Fibroblast of skin of right biceps (primary cell): ENCODE results near the gene CNPY3.
"Not testable (repeated sequence)": the region's sequence is repeated elsewhere in the genome, so short reads cannot be mapped to it uniquely, and the experiment has no call there.

Experiments used
- DNase-seq: peaks from one replicate; pipeline ENCODE4 v3.0.0-alpha.2; 2013

Gene CNPY3

DNA sequence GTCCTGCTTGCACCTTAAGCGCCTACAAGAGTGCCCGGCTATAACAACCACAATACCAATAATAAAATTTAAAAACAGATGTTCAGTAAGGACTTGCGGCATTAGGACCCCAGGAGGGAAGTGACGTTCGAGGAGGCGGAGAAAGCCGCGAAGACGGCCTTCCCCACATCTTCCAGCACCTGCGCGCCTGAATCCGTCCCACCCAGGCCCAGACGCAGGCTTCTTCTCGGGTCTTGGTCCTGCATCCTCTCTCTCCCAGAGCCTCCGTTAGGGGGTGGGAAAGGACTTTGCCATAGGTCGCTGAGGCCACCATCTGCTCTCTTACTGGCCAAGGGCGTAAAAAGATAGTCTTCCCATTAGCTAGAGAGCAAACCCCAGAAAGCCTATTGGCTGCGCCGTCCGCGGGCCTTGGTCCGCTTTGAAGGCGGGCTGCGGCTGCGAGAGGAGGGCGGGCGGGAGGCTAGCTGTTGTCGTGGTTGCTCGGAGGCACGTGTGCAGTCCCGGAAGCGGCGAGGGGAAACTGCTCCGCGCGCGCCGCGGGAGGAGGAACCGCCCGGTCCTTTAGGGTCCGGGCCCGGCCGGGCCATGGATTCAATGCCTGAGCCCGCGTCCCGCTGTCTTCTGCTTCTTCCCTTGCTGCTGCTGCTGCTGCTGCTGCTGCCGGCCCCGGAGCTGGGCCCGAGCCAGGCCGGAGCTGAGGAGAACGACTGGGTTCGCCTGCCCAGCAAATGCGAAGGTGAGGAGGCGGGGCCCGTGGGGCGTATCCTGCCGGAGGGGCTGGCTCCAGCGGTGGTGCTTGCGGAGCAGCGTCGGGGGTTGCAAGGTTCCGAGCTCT, at the start of gene CNPY3:
CNPY3 (plus strand) TSS at position 495 of the 835 bp plus-strand sequence; CDS start at position 586, 91 bp downstream.
- peak; percentile 99 for DNase-seq

DNA sequence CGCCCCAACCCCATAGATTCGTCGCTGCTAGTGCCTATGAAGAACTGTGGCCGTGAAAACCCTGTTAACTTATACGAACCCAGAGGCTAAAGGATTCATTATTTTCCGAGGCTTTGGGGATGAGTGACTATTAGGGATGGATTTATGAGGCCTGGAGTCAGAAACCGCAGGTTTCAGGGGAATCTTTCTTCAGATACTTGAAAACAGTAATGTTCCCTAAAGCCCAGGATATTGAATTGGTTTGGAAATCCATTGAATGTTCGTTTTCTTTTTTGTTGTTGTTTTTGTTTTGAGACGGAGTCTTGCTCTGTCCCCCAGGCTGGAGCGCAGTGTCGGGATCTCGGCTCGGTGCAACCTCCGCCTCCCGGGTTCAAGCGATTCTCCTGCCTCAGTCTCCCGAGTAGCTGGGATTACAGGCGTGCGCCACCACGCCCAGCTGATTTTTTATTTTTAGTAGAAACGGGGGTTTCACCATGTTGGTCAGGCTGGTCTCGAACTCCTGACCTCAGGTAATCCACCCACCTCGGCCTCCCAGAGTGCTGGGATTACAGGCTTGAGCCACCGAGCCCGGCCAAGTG, 49.0 kb upstream of the CNPY3 start:
- DNase-seq, result not testable (repeated sequence)

- DNase-seq, result not testable (repeated sequence)
Observed at GRCh38 chr6:42880871-42881270, 48.4 kb upstream of the CNPY3 start.

DNA sequence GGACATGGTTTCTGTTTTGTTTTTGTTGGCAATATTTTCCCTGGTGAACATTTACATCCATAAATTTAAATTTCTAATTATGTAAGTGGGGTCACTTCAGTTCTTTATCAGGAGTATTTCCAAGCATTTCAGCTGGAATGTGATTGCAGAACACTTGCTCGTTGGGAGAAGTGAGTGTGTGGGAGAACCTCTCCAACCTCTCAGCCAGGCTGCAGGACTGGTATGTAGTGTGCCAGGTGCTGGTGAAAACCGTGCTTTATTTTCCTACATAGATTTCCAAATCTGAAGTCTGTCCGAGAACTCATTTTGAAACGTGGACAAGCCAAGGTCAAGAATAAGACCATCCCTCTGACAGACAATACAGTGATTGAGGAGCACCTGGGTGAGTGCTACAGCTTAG, 43.6 kb upstream of the CNPY3 start:
- DNase-seq, result no peak

DNA sequence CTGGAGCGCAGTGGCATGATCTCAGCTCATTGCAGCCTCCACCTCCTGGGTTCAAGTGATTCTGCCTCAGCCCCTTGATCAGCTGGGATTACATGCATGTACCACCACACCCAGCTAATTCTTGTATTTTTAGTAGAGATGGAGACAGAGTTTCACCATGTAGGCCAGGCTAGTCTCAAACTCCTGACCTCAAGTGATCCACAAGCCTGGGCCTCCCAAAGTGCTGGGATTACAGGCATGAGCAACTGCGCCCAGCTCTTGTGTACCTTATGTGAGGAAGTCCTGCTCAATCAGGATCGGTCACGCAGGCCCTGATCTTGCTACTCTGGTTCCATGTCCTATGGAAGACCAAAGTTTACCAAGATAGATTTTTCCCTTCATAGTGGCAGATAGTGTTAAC, 41.1 kb upstream of the CNPY3 start:
- DNase-seq, result not testable (repeated sequence)

- DNase-seq, result no peak
Observed at GRCh38 chr6:42889815-42890214, 39.5 kb upstream of the CNPY3 start.

DNA sequence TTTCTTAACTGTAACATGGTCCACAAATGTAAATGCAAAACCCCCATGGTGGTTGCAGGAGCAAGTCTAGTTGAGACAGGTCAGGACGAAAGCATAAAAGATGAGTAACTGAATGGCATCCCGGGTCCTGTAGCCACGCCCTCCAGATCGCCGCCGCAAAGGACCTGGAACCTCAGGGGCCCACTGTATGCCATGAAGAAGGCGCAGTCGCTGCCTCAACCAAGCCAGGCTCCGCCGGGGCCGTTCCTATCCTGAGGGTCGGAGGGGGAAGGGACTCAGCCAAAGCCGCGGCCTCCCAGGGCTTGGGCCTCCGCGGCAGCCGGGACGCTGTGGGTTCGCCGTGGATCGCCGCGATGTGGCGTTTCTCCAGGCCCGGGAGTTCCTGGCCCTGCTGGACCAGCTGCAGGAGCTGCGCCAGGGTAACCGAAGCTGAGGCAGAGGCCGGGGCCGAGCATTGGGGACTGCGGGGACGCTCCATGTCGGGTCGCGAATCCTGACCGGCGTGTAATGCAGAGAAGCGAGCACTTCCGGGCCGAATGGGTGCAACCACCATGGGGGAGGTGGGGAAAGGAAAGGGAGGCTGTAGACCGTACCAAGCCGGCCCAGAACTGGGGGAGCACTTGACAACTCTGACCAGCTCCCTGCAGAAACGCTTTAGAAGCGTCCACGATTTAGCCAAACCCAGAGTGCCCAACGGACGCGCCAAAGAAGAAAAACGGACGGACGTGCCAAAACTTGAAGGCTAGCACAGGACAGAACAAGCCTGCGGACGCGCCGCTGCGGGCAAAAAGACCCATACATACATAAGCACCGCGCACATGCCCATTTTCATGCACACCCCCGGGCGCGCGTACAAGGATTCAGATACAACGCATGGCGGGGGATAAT, 38.7 kb upstream of the CNPY3 start:
- DNase-seq, result peak; percentile 98

- DNase-seq, result no peak
Observed at GRCh38 chr6:42891199-42891722, 38.0 kb upstream of the CNPY3 start.

GRCh38 chr6:42894041-42894828, 35.0 kb upstream of the CNPY3 start:
- not testable (repeated sequence) for DNase-seq

- no peak for DNase-seq
Observed at GRCh38 chr6:42896178-42896719, 33.0 kb upstream of the CNPY3 start.

GRCh38 chr6:42898891-42899361, 30.4 kb upstream of the CNPY3 start:
- DNase-seq, result peak; percentile 65

DNA sequence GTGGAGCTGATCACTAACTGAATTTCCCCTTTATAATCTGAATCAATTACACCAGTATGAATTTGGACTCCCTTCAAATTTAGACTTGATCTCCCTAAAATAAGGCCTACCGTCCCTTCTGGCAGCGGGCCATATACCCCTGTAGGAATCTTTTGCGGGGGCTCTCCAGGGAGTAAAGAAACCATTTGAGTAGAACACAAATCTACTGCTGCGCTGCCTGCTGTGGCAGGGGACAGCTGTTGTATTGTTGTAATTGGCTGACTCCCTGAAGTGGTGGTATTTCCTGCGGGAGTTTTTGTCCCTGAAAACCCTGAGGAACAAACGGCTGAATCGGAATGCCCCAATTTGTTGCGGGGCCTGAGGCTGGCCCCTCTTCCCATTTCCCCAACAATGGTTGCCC, 29.4 kb upstream of the CNPY3 start:
- no peak for DNase-seq

- peak; percentile 80 for DNase-seq
Observed at GRCh38 chr6:42901538-42901957, 27.7 kb upstream of the CNPY3 start.

- not testable (repeated sequence) for DNase-seq
Observed at GRCh38 chr6:42902429-42903263, 26.6 kb upstream of the CNPY3 start.

- no peak for DNase-seq
Observed at GRCh38 chr6:42904467-42904866, 24.8 kb upstream of the CNPY3 start.

- no peak for DNase-seq
Observed at GRCh38 chr6:42907336-42907735, 21.9 kb upstream of the CNPY3 start.

DNA sequence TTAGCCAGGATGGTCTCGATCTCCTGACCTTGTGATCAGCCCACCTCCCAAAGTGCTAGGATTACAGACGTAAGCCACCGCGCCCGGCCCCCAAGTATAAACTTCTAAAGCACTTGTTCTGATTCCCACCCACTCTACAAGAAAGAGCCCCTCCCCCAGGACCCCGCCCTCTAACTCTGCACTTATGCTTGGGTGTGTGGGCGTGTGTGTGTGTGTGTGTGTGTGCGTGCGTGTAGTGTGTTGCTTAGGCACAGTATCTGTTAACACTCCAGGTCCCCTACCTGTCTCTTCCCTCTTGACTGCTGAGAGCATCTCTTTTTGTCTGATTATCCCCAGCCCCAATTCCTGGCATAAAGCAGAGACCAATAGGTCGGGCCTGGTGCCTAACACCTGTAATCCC, 19.4 kb upstream of the CNPY3 start:
- no peak for DNase-seq

GRCh38 chr6:42911171-42912021, 17.9 kb upstream of the CNPY3 start:
- DNase-seq, result no peak

- DNase-seq, result no peak
Observed at GRCh38 chr6:42914546-42914945, 14.7 kb upstream of the CNPY3 start.

GRCh38 chr6:42915732-42916131, 13.5 kb upstream of the CNPY3 start, which contains the start of gene PTCRA:
Gene PTCRA, plus strand, starts transcription at chr6:42916053. Its CDS starts 17 bp downstream, at chr6:42916070.
- no peak for DNase-seq
